PFSK-1 (cell line): ENCODE data around the gene DAPP1.

ENCODE experiments used
- FOXP2 ChIP-seq: optimal IDR thresholded peaks from 2 replicates; pipeline ENCODE3; 2011; ENCODE audit warnings: borderline replicate concordance, control low read depth, inconsistent platforms; ENCODE audit not compliant: insufficient read depth; ENCODE audit errors: extremely low read length, extremely low read depth
- POLR2AphosphoS5 ChIP-seq: IDR thresholded peaks from 2 replicates; pipeline ENCODE4 v1.6.1; 2012; ENCODE audit warnings: low read depth, mild to moderate bottlenecking, control low read depth, low read length, moderate library complexity
- REST ChIP-seq, 2 experiments: IDR thresholded peaks; 2 replicates each; pipeline versions ENCODE4 v1.6.1 to v1.8.0; 2011 to 2012; ENCODE audit warnings: low read depth in 2 of 2, low read length in 2 of 2, control low read depth in 1 of 2, inconsistent platforms in 1 of 2, mild to moderate bottlenecking in 1 of 2, moderate library complexity in 1 of 2; ENCODE audit not compliant: insufficient read depth in 1 of 2
- TAF1 ChIP-seq: IDR thresholded peaks from 2 replicates; pipeline ENCODE4 v1.6.1; 2012; ENCODE audit warnings: low read length, control low read depth, borderline replicate concordance; ENCODE audit not compliant: insufficient read depth

GRCh38 chr4:99876946-99877345 lies 60.3 kb downstream of the DAPP1 start:
- TF ChIP-seq POLR2AphosphoS5 (no peak), REST (IDR thresholded peaks at IDR 0.05; ENCODE audit: insufficient read depth in 1 of 2, low read depth in 2 of 2, low read length in 2 of 2) (no peak), TAF1 (no peak), FOXP2 (no peak)
